Upper lobe of left lung (tissue), 4 donors: Measurements from ENCODE around the gene PPP1R12A.

Experiments
- EP300 ChIP-seq, 4 donors: sonication (generic); formaldehyde crosslinking; IDR thresholded peaks; one replicate each; pipeline ENCODE4 v1.5.1; 2017; ENCODE audit warnings: antibody characterized with exemption in 4 of 4, control low read depth in 2 of 4
- POLR2A ChIP-seq, 4 donors: fragments of 450-650 bp; IDR thresholded peaks; one replicate each; pipeline ENCODE4 v1.5.1; 2016 to 2017; ENCODE audit warnings: antibody characterized with exemption in 4 of 4, mild to moderate bottlenecking in 2 of 4
- POLR2AphosphoS5 ChIP-seq, 2 donors: sonication (generic); formaldehyde crosslinking; IDR thresholded peaks; one replicate each; pipeline ENCODE4 v1.5.1; 2017; ENCODE audit warnings: antibody characterized with exemption in 2 of 2
- TF ChIP-seq, protein P1 (sequence below), 6 experiments: fragments of 450-650 bp in 4 of 6; fragments of 200-600 bp in 2 of 6; sonication (generic) in 2 of 6; IDR thresholded peaks; one replicate each; pipeline ENCODE4 v1.5.1; 2016 to 2019; ENCODE audit warnings: antibody characterized with exemption in 6 of 6

DNA sequence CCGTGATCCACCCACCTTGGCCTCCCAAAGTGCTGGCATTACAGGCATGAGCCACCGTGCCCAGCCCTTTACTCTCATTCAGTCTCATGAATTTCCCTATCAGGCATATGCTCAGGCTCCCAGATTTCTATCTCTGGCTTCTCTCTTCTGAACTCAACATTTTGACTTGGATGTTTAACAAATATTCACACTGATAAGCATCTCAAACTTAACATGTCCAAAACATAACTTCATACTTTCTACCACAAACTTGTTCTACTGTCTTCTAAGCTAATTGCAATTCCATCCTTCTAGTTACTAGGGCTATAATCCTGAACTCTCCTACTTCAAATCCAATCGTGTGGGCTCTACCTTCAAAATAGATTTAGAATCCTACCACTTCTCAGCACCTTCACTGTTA lies 170.3 kb downstream of the PPP1R12A start:
- TF ChIP-seq, protein P1, sequence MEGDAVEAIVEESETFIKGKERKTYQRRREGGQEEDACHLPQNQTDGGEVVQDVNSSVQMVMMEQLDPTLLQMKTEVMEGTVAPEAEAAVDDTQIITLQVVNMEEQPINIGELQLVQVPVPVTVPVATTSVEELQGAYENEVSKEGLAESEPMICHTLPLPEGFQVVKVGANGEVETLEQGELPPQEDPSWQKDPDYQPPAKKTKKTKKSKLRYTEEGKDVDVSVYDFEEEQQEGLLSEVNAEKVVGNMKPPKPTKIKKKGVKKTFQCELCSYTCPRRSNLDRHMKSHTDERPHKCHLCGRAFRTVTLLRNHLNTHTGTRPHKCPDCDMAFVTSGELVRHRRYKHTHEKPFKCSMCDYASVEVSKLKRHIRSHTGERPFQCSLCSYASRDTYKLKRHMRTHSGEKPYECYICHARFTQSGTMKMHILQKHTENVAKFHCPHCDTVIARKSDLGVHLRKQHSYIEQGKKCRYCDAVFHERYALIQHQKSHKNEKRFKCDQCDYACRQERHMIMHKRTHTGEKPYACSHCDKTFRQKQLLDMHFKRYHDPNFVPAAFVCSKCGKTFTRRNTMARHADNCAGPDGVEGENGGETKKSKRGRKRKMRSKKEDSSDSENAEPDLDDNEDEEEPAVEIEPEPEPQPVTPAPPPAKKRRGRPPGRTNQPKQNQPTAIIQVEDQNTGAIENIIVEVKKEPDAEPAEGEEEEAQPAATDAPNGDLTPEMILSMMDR (IDR thresholded peaks at IDR 0.05): no peak
- no peak for TF ChIP-seq POLR2A (IDR thresholded peaks at IDR 0.05)
- TF ChIP-seq EP300 (IDR thresholded peaks at IDR 0.05): no peak
- no peak for TF ChIP-seq POLR2AphosphoS5 (IDR thresholded peaks at IDR 0.05)
